HPDE6-E6E7 (cell line): ENCODE measurements around the gene HIVEP3.

Experiments
- DNase-seq: peaks from one replicate; pipeline ENCODE4 v3.0.0; 2011; ENCODE audit warnings: missing footprints; ENCODE audit errors: extremely low spot score

The HIVEP3 gene

DNA sequence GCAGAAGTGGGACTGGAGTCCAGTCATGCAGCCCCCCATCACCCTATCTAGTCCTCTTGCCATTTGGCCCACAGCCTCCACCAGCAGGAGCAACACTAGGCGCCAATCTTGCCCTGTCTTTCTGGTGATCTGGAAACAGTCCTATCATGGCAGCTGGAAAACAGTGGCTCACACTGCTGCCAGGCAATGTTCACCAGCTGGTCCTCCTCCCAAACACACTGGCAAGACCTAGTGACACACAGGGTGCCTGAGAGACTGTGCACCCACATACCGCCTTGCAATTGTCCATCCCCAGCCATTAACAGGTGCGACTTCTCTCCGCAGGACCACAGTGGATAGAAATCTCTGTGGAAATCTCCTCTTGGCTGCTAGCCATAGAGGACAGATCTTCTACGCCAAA lies 105.5 kb downstream of the HIVEP3 start:
- no peak for DNase-seq

GRCh38 chr1:41812453-41812852 lies 106.3 kb downstream of the HIVEP3 start:
- no peak for DNase-seq

DNA sequence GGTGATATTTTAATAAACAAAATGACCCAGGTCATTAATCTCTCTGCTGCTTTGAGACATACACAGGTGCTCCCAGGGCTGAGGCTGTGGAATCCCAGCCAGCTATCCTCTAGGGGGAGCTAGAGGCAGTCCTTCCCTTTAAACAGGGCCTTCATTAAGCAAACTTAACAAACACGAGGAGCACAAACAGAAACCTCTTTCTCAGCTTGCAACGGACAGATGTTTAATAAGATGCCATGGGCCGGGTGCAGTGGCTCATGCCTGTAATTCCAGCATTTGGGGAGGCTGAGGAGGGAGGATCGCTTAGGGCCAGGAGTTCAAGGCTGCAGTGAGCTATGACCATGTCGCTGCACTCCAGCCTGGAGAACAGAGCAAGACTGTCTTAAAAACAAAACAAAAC lies 106.7 kb downstream of the HIVEP3 start:
- DNase-seq, result peak; percentile 67

DNA sequence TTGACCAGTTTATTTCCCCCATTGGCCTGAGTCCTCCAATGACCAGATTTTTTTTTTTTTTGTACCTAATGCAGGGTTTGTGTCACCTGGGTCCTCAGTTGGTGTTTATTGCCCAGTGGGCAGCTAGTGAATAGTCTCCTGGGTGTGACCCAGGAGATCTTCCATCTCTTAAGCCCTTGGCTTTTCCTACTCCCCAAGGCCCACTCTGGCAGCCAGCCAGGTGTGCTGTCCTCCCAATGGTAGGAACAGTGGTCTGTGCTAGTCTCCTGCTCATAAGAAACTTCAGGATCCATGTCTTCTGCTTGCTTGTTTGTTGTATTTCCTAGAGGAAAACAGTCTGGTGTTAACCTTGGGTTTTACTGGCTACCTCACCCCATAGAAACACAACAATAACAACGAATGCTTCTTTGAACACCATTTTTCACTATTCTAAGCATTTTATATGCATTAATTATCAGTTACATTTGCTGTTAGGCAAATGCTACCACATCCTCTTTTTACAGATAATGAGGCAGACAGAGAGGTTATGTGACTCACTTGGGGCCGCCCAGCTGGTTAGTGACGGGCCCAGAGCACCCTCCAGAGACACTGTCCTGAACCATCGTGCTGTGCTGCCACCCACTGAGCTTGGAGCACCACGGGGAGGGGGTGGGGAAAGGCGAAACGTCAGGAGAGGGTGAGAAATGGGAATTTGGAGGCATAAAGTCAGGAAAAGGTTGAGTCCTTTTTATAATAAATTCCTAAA lies 107.5 kb downstream of the HIVEP3 start:
- DNase-seq, result no peak

- no peak for DNase-seq
Observed at GRCh38 chr1:41810446-41810845, 108.3 kb downstream of the HIVEP3 start.

DNA sequence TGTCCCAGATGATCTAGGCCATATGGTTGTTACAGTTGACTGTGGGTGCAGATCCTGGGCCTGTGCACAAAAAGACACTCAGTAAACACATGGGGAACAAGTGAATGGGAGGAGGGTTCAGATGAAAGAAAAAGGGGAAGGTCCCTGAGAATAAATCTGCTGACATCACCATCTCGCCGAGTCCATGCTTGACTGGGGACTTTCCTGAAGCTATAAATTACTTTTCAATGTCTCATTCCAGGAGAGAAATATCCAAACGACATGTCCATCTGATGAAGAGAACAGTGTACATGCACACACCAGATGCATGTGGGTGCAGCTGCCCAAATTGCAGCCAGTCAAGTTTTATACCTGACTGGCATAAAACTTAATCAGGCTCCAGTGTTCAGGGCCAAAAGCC lies 109.0 kb downstream of the HIVEP3 start:
- DNase-seq, result no peak

GRCh38 chr1:41807390-41807789 lies 111.3 kb downstream of the HIVEP3 start:
- DNase-seq, result no peak

DNA sequence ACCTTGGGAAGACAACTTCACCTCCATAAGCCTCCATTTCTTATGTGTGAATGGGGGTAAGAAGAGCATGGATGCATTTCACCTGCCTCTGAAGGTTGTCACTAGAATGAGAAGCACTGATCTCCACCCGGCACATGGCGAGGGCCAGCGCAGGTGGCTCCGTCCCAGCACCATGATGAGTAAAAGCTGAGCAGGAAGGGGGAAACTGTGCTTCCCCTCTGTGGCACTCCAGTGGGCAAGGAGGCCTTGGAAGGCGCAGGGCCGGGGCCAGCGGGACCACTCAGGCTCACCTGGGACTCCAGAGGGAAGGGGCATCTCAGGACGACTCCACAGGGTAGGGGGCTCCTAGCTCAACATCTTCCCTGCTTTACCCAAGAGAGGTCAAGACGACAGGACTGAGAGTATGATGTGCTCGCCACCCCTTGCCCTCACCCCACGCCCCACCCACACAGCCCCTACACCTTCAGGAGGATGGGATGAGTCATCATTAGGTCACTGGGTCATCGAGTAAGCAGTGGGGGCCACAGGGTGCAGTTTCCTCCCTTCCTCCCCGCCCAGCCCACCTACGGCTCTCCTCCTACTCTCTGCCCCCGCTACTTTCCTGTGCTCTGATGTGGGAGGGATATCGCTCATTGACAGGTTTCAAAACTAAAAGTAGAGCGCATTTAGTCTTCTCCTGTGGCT lies 112.1 kb downstream of the HIVEP3 start:
- no peak for DNase-seq

DNA sequence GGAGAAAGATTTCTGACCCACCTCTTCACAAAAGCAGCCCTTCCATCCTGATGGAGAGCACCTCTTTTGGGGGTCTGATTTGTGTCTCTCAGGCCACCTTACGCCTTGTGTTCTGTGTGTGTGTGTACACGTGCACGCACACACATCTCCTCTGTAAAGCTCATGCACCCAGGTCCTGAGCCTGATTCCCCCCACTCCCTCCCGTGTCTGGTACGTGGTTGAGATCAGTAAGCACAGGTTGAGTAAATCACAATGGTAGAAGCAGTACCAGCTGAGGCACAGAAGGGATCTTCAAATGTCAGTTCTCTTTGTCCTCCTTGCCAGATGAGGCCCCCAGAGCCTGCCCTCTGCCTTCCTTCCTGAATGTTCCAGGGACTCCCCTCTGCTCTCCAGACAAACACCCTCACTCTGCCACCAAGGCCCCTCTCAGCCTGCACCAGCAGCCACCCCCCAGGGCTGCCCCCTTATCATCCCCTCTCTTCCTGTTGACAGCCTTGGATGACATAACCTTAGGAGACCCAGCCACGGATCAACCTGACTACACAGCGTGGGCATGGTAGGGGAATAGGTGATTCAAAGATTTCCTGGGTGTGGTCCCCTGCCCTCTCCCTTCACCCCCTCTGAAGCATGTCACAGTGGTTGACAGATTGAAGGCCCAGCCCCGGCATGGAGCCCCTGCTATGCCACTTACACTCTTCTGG lies 112.8 kb downstream of the HIVEP3 start:
- no peak for DNase-seq

GRCh38 chr1:41804176-41804575 lies 114.5 kb downstream of the HIVEP3 start:
- DNase-seq, result no peak

- peak; percentile 31 for DNase-seq
Observed at GRCh38 chr1:41803656-41804055, 115.1 kb downstream of the HIVEP3 start.

DNA sequence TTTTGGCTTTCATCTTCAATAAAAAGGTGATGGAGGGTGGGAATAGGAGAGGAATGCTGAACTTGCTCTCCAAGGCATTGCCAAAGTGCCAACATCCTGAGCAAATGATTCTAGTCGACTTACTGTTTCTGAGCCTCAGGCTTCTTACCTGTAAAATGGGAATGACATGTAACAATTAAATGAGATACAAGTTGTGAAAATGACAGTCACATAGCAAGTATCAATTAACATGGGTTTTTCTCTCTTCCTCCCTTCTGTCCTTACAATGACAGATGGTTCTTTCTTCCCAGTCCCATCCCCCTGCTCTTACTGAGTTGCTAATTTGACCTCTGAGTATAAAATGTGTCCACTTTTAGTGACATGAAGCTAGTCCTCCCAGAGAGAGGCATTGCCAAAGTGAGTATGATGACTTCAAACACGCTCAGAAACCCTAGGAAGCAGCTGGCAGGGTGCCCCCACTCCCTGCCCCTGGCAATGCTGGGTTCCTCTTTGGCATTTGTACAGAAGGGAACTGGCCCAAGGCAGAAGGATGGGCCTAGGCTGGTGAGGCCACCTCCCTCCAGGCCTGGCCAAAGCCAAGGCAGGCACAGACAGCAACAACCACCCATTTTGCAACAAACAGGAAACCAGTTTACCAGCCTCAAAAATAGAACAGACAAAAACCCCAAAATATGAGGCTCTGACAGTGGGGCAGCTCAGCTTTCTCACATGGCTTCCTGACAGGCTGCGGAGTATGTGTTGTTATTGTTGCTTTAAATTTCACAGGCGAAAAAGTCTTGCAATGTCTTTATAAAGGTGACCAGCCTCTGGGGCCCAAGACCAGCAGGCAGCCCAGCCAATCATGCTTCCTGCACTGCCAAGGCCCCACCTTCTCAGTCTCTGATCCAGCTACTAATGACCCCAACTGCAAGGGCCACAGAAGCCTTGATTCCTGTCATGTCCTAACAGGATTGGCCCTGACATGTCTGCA lies 115.9 kb downstream of the HIVEP3 start:
- DNase-seq, result peak; percentile 35

- DNase-seq, result no peak
Observed at GRCh38 chr1:41800311-41800829, 118.4 kb downstream of the HIVEP3 start.

DNA sequence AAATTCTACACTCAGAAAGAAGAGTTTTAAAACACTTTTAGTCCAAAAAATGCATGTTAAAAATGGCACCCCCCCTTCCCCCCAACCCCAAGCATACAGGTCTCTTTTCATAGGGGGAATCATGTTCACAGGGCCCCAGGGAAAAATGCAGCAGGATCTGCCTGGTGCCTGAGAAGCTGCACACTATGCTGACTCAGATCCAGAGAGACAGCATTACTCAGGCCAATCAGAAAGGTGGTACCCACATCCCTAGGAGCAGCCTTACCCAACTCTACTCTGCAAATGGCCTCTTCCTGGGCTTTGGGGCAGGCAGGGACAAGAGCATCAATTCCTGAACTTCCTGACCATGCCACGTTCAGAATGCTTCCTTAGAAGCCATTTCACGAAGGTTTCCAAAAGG lies 119.0 kb downstream of the HIVEP3 start:
- DNase-seq, result no peak

DNA sequence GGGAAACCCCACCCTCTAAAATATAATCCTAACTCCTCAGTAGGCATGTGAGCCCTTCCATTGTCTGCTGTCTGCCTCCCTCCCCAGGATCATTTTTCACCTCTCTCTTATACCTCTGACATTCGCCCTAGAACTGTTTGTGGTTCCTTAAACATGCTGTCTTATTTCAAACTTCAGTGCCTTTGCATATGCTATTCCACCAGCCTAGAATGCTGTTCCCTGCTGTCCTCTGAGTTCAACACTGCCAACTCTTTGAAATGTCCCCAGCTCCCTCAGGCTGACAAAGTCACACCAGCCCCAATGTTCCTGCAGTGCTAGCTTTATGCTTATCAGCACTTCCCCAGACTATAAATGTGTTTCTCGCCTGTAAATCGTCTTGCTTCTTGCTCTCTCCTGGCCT lies 119.5 kb downstream of the HIVEP3 start:
- DNase-seq, result no peak

DNA sequence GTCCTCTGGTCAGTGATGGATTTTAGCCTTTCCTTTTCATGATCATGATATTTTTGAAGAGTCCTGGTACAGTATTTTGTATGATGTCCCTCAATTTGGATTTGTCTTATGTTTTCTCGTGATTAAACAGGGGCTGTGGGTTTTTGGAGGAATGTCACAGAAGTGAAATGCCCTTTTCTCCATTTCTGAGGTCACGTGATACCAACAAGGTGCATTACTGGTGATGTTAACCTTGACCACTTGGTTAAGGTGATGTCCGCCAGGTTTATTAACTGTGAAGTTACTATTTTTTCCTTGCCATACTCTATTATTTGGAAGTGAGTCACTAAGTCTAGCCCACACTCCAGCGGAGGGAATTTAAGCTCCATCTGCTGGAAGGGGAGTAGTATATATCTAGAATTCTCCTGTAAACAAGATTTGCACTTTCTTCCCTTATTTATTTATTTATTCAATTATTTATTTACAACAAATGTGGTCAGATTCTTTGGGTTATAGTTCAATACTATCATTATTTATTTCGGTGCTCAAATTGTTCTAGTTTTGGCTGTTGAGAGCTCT lies 123.4 kb downstream of the HIVEP3 start:
- DNase-seq, result no peak

- no peak for DNase-seq
Observed at GRCh38 chr1:41794031-41794430, 124.7 kb downstream of the HIVEP3 start.

DNA sequence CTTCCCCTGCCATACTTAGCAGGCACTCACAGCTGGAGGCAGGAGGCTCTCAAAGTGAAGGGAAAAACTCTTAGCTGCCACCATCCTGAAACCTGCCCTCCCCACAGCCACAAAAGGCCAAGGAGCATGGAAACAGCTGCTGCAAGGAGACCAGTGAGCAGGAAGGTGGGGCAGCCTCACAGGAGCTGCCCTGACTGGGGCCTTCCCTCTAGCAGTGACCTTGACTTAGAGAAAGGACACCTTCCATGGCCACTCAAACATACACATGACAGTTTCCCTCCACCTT lies 126.3 kb downstream of the HIVEP3 start:
- no peak for DNase-seq

DNA sequence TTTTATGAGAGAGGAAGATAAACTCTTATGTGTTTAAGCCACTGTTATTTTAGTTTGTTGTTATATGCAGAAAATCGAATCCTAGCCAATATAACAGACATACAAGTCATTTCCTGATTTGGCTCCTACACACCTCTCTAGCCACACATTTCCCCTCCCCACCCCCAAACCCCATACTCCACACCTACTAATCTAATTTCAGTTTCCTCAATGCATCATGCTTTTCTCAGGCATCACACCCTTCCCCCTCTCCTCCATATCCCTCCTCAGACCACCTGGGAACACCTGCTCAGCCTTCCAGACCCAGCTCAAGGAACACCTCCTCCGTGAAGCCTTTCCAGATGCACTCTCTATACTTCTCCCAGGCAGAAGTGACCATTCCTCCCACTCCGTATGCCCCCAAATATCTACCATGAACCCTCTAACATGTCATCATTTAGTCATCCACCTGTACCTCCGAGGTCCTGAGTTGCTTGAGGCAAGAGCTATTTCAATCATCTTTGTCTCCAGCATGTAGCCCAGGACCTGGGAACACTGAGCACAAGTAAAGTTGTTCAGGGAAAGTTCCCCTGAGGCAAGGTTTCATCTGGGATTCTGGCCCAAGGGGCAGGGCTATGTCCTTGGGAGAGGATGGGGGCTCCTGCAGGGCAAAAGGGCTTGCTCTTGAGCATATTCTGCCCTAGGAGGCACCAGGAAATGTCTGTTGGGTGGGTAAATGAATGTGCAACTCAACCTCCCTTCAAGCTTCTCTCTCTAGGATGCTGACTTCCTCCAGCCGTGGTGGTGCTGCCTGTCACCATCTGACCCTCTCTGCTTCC lies 126.8 kb downstream of the HIVEP3 start:
- no peak for DNase-seq

DNA sequence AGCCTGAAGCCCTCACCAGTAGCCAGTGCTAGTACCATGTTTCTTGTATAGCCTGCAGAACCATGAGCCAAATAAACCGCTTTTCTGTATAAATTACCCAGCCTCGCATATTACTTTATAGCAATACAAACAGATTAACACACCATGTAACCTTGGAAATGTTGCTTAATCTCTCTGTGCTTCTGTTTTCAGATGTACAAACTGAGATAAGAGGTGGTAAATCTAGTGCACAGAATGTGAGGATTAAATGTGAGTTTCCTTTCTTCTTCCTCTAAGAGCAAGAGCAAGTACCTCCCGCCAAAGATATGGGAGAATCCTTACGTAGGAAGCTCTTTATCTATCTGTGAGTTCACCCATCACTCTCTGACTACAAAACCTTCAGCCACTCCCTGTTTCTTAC lies 128.4 kb downstream of the HIVEP3 start:
- no peak for DNase-seq
